HEK293 (cell line): ENCODE results near the gene ZNF385D.

Source experiments
- CTCF ChIA-PET: fragments of 350-600 bp; formaldehyde crosslinking; extraction: SDS; loops from one replicate; lab custom pipeline; 2021; ENCODE audit warnings: antibody characterized with exemption; lab: Yijun Ruan, JAX
- POLR2A ChIA-PET: fragments of 300-600 bp; formaldehyde crosslinking; extraction: SDS; loops from one replicate; lab custom pipeline; 2020; ENCODE audit warnings: antibody characterized with exemption, inconsistent platforms; lab: Yijun Ruan, JAX
- H3K27ac ChIP-seq: fragments of 200-500 bp; sonication (Bioruptor generic); 2 replicates; pipeline ENCODE4 v1.5.1; 2014; ENCODE audit warnings: low read depth, low read length, control low read depth, inconsistent platforms; ENCODE audit errors: extremely low read depth
- H3K36me3 ChIP-seq, 2 experiments: fragments of 200-500 bp in 1 of 2; sonication (Bioruptor generic) in 1 of 2; 1 replicate in 1 of 2; 2 replicates in 1 of 2; pipeline ENCODE4 v1.5.1; 2014 to 2017; ENCODE audit warnings: inconsistent platforms in 2 of 2, low read length in 2 of 2; ENCODE audit not compliant: control insufficient read depth in 2 of 2, insufficient read depth in 1 of 2
- H3K4me1 ChIP-seq: fragments of 200-500 bp; sonication (Bioruptor generic); 2 replicates; pipeline ENCODE4 v1.5.1; 2014; ENCODE audit warnings: mild to moderate bottlenecking, low read length, inconsistent platforms; ENCODE audit not compliant: control insufficient read depth, insufficient read depth
- H3K4me3 ChIP-seq: 2 replicates; pipeline ENCODE4 v1.5.1; 2011; ENCODE audit warnings: low read depth, mild to moderate bottlenecking, control low read depth, low read length, moderate library complexity
- H3K9me3 ChIP-seq: fragments of 200-500 bp; sonication (Bioruptor generic); 2 replicates; pipeline ENCODE4 v1.5.1; 2014; ENCODE audit warnings: low read depth, low read length, inconsistent platforms; ENCODE audit not compliant: control insufficient read depth, insufficient read depth
- BCL6B ChIP-seq: fragments of 450-650 bp; formaldehyde crosslinking; IDR thresholded peaks from 2 replicates; pipeline ENCODE4 v1.5.1; 2017; ENCODE audit warnings: missing biosample characterization, missing genetic modification characterization
- FEZF1 ChIP-seq: fragments of 450-650 bp; formaldehyde crosslinking; IDR thresholded peaks from 2 replicates; pipeline ENCODE4 v1.5.1; 2016; ENCODE audit warnings: missing biosample characterization, missing genetic modification characterization
- GLI2 ChIP-seq: fragments of 450-650 bp; formaldehyde crosslinking; IDR thresholded peaks from 2 replicates; pipeline ENCODE4; 2017; ENCODE audit warnings: missing biosample characterization, missing genetic modification characterization, low read depth, borderline replicate concordance
- KLF7 ChIP-seq: fragments of 450-650 bp; formaldehyde crosslinking; IDR thresholded peaks from 2 replicates; pipeline ENCODE4 v1.5.1; 2016; ENCODE audit warnings: missing biosample characterization, missing genetic modification characterization, borderline replicate concordance
- SALL2 ChIP-seq: fragments of 450-650 bp; formaldehyde crosslinking; IDR thresholded peaks from 2 replicates; pipeline ENCODE4 v1.5.0; 2017; ENCODE audit warnings: missing biosample characterization, mild to moderate bottlenecking, missing genetic modification characterization, borderline replicate concordance
- SETDB1 ChIP-seq: IDR thresholded peaks from one replicate; pipeline ENCODE4 v1.6.1; 2017; ENCODE audit warnings: mild to moderate bottlenecking, low read length, moderate library complexity, mixed read lengths; ENCODE audit not compliant: insufficient read length
- ZIC2 ChIP-seq: fragments of 450-650 bp; formaldehyde crosslinking; IDR thresholded peaks from 2 replicates; pipeline ENCODE4 v1.5.1; 2016; ENCODE audit warnings: missing biosample characterization, missing genetic modification characterization
- ZNF10 ChIP-seq: fragments of 450-650 bp; formaldehyde crosslinking; IDR thresholded peaks from 2 replicates; pipeline ENCODE4 v1.5.1; 2017; ENCODE audit warnings: missing biosample characterization, missing genetic modification characterization
- ZNF24 ChIP-seq: fragments of 450-650 bp; formaldehyde crosslinking; IDR thresholded peaks from 2 replicates; pipeline ENCODE4 v1.5.1; 2016; ENCODE audit warnings: missing biosample characterization, missing genetic modification characterization
- ZNF292 ChIP-seq: fragments of 450-650 bp; formaldehyde crosslinking; IDR thresholded peaks from 2 replicates; pipeline ENCODE4 v1.5.1; 2016; ENCODE audit warnings: low read depth, missing biosample characterization, missing genetic modification characterization, borderline replicate concordance
- ZNF518A ChIP-seq: fragments of 450-650 bp; formaldehyde crosslinking; conservative IDR thresholded peaks from 2 replicates; pipeline ENCODE4 v1.5.1; 2016; ENCODE audit warnings: low read depth, missing biosample characterization, missing genetic modification characterization
- ZNF549 ChIP-seq: fragments of 450-650 bp; IDR thresholded peaks from 2 replicates; pipeline ENCODE4 v1.5.1; 2018; ENCODE audit warnings: missing biosample characterization, missing genetic modification characterization, mild to moderate bottlenecking, inconsistent platforms, moderate library complexity
- ZNF658 ChIP-seq: fragments of 450-650 bp; formaldehyde crosslinking; IDR thresholded peaks from 2 replicates; pipeline ENCODE4; 2016; ENCODE audit warnings: missing biosample characterization, missing genetic modification characterization
- ZNF707 ChIP-seq: fragments of 450-650 bp; formaldehyde crosslinking; IDR thresholded peaks from 2 replicates; pipeline ENCODE4 v1.5.1; 2016; ENCODE audit warnings: missing biosample characterization, missing genetic modification characterization
- ZSCAN4 ChIP-seq: fragments of 450-650 bp; formaldehyde crosslinking; IDR thresholded peaks from 2 replicates; pipeline ENCODE4 v1.5.1; 2017; ENCODE audit warnings: missing biosample characterization, missing genetic modification characterization
- TF ChIP-seq, protein P1 (sequence below): fragments of 450-650 bp; formaldehyde crosslinking; IDR thresholded peaks from 2 replicates; pipeline ENCODE4 v1.5.0; 2017; ENCODE audit warnings: missing biosample characterization, missing genetic modification characterization, borderline replicate concordance
- TF ChIP-seq, protein P2 (sequence below): fragments of 450-650 bp; formaldehyde crosslinking; IDR thresholded peaks from 2 replicates; pipeline ENCODE4 v1.5.1; 2016; ENCODE audit warnings: missing biosample characterization, missing genetic modification characterization

Gene ZNF385D

DNA sequence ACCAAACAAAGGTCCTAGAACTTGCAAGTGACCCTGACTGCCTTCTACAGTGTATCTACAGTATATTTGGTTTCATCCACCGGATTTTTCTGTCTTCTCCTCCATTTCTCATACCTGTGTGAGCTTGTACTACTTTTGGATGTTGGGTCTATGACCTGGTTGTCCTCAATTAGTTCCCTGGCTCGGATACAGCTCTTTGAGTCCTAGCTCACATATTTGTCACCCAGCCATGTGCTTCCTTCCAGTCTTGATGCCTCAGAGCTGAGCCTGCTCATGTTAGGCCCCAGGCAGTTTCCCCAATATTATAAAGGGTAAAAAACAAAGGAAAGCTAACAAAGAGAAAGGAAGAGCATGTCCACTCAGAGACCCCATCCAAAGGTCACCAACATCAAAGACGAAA is 28.2 kb downstream of the ZNF385D start:
- TF ChIP-seq, protein P1, sequence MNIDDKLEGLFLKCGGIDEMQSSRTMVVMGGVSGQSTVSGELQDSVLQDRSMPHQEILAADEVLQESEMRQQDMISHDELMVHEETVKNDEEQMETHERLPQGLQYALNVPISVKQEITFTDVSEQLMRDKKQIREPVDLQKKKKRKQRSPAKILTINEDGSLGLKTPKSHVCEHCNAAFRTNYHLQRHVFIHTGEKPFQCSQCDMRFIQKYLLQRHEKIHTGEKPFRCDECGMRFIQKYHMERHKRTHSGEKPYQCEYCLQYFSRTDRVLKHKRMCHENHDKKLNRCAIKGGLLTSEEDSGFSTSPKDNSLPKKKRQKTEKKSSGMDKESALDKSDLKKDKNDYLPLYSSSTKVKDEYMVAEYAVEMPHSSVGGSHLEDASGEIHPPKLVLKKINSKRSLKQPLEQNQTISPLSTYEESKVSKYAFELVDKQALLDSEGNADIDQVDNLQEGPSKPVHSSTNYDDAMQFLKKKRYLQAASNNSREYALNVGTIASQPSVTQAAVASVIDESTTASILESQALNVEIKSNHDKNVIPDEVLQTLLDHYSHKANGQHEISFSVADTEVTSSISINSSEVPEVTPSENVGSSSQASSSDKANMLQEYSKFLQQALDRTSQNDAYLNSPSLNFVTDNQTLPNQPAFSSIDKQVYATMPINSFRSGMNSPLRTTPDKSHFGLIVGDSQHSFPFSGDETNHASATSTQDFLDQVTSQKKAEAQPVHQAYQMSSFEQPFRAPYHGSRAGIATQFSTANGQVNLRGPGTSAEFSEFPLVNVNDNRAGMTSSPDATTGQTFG (tag by site-specific recombination): no peak
- TF ChIP-seq ZNF658 (no peak), ZNF292 (tag by site-specific recombination) (no peak), SALL2 (tag by site-specific recombination) (no peak), BCL6B (tag by site-specific recombination) (no peak), ZNF549 (no peak), ZIC2 (tag by site-specific recombination) (no peak), ZSCAN4 (tag by site-specific recombination) (no peak), ZNF518A (tag by site-specific recombination) (no peak), SETDB1 (no peak), ZNF707 (tag by site-specific recombination) (no peak), GLI2 (tag by site-specific recombination) (no peak), KLF7 (tag by site-specific recombination) (no peak), ZNF10 (tag by site-specific recombination) (no peak), FEZF1 (tag by site-specific recombination) (no peak), ZNF24 (tag by site-specific recombination) (no peak)
- TF ChIP-seq, protein P2, sequence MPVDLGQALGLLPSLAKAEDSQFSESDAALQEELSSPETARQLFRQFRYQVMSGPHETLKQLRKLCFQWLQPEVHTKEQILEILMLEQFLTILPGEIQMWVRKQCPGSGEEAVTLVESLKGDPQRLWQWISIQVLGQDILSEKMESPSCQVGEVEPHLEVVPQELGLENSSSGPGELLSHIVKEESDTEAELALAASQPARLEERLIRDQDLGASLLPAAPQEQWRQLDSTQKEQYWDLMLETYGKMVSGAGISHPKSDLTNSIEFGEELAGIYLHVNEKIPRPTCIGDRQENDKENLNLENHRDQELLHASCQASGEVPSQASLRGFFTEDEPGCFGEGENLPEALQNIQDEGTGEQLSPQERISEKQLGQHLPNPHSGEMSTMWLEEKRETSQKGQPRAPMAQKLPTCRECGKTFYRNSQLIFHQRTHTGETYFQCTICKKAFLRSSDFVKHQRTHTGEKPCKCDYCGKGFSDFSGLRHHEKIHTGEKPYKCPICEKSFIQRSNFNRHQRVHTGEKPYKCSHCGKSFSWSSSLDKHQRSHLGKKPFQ (tag by site-specific recombination): no peak
- H3K9me3 ChIP-seq: no peaks in the 10 kb centered on the region
- H3K4me3 ChIP-seq: no peak overlapping the region
- H3K36me3 ChIP-seq: no peaks in the 10 kb centered on the region
- H3K4me1 ChIP-seq: no peaks in the 10 kb centered on the region
- H3K27ac ChIP-seq: no peak overlapping the region
- ChIA-PET POLR2A (no interaction called here), CTCF (no interaction called here)
